Neural progenitor cell (in vitro differentiated cells): ENCODE results near the gene TBX18.

ENCODE experiments used
- EZH2 ChIP-seq: fragments of 200-600 bp; sonication (generic); IDR thresholded peaks from 2 replicates; pipeline ENCODE4 v1.6.1; 2017; ENCODE audit warnings: antibody characterized with exemption, mild to moderate bottlenecking, moderate library complexity
- TF ChIP-seq, protein P1 (sequence below): fragments of 200-600 bp; sonication (generic); IDR thresholded peaks from 2 replicates; pipeline ENCODE4 v1.5.1; 2017; ENCODE audit warnings: antibody characterized with exemption, mild to moderate bottlenecking

DNA sequence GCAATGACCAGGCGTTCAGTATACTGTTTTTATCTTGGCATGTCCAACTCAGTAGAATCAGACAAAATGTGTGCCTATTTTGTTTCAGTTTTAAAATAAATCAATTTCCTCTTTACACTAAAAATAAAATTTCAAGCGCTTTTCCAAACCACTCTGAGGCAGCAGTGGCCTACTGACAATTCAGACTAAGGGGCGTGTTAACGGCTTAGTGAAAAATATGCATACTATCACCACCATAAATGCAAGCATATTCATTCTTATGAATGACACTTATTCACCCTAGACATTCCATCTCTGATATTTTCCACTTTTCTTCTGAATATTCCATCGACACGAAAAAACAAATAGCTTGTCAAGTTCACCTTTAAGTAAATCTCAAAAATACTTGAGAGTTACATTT lies 7.5 kb downstream of the TBX18 start:
- TF ChIP-seq, protein P1, sequence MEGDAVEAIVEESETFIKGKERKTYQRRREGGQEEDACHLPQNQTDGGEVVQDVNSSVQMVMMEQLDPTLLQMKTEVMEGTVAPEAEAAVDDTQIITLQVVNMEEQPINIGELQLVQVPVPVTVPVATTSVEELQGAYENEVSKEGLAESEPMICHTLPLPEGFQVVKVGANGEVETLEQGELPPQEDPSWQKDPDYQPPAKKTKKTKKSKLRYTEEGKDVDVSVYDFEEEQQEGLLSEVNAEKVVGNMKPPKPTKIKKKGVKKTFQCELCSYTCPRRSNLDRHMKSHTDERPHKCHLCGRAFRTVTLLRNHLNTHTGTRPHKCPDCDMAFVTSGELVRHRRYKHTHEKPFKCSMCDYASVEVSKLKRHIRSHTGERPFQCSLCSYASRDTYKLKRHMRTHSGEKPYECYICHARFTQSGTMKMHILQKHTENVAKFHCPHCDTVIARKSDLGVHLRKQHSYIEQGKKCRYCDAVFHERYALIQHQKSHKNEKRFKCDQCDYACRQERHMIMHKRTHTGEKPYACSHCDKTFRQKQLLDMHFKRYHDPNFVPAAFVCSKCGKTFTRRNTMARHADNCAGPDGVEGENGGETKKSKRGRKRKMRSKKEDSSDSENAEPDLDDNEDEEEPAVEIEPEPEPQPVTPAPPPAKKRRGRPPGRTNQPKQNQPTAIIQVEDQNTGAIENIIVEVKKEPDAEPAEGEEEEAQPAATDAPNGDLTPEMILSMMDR: no peak
- TF ChIP-seq EZH2: no peak
